Esophagus squamous epithelium (tissue), 5 donors: ENCODE measurements around the gene KRT6B. TPM values are rescaled to one million over a fixed set of nuclear protein-coding genes. Genes with fewer than 3 reads are reported as not detected.

Source experiments
- DNase-seq: peaks from one replicate; lab custom pipeline; 2025; lab: John Stamatoyannopoulos, UW
- H3K27ac ChIP-seq, 4 donors: fragments of 200-600 bp; sonication (generic); one replicate each; pipeline ENCODE4 v1.5.1; 2016 to 2019; ENCODE audit warnings: mild to moderate bottlenecking in 1 of 4
- H3K27me3 ChIP-seq, 4 donors: fragments of 200-600 bp; sonication (generic); 1 replicate in 3 of 4; 2 replicates in 1 of 4; pipeline versions ENCODE4 v1.5.1 to v1.6.0; 2017 to 2021; ENCODE audit warnings: antibody characterized with exemption in 1 of 4
- H3K36me3 ChIP-seq, 3 donors: fragments of 200-600 bp; sonication (generic); one replicate each; pipeline ENCODE4 v1.5.1; 2016 to 2019
- H3K4me1 ChIP-seq, 3 donors: fragments of 200-600 bp; sonication (generic); one replicate each; pipeline ENCODE4 v1.5.1; 2017 to 2019
- H3K4me3 ChIP-seq, 4 donors: fragments of 200-600 bp; sonication (generic); 1 replicate in 3 of 4; 2 replicates in 1 of 4; pipeline ENCODE4 v1.5.1; 2016 to 2019; ENCODE audit warnings: mild to moderate bottlenecking in 2 of 4, moderate library complexity in 1 of 4
- H3K9me3 ChIP-seq, 3 donors: fragments of 200-600 bp; sonication (generic); one replicate each; pipeline ENCODE4 v1.5.1; 2016 to 2019
- POLR2A ChIP-seq, 4 donors: fragments of 450-650 bp; IDR thresholded peaks; one replicate each; pipeline ENCODE4 v1.6.1; 2017; ENCODE audit warnings: antibody characterized with exemption in 4 of 4, mild to moderate bottlenecking in 4 of 4, moderate library complexity in 3 of 4
- WGBS, 2 donors: methylation state at CpG; one replicate each; pipeline ENCODE4 v1.1.5; 2018; 5-methylcytosine and 5-hydroxymethylcytosine counted together
- intact Hi-C: fragments of 100-400 bp; cut with DNase I; formaldehyde crosslinking; loops from one replicate; pipeline ENCODE4 v1.15.0; 2022
- total RNA-seq, 4 donors: library from RNA; depleted of rRNA; stranded (reverse); fragments of >200 nt; gene quantifications; one replicate each; pipeline ENCODE4 v1.1.0, GENCODE V29; 2016
- TF ChIP-seq, protein P1 (sequence below), 6 experiments: fragments of 450-650 bp in 4 of 6; fragments of 200-600 bp in 2 of 6; sonication (generic) in 2 of 6; IDR thresholded peaks; one replicate each; pipeline ENCODE4 v1.5.1; 2016 to 2019; ENCODE audit warnings: antibody characterized with exemption in 6 of 6, mild to moderate bottlenecking in 4 of 6, moderate library complexity in 4 of 6
- donor health status: DM: yes; HTN: yes; CAD: no.

KRT6B gene
- total RNA-seq, 4 donors from 2014 or later = 308 to 3,585 (median 1,609) TPM

DNA sequence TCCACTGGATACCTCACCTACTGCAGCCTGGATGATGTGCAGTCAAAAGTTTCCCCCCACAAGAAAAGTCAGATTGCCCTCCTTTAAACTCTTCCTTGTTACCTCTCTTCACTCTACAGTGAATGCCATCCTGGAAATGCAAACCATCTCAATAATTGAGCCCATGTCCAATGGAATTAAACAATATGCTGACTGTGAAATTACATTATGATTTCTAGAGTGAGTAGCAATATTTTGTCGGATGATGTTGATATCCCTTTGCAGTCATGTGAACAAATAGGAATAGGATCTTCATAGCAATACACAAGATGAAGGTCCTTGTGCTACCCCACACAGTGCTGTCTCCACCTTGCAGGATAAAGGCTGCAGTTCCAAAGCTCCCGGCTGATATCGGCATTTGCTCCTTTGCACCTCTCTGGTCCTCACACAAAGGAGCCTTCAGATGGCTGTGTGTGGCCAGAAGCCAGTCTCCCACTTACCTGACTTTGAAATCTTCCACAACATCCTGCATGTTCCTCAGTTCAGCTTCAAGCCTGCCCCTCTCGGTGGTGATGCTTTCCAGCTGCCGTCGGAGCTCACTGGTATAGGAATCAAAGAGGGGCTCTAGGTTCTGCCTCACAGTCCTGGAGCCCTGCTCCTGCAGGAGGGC is 19.3 kb downstream of the KRT6B start:
- H3K4me1 ChIP-seq = peaks cover 16 to 27% (median 25%) of the 10 kb centered on the region in 3 donors
- no peak overlapping the region for H3K27ac ChIP-seq
- no peak overlapping the region for H3K4me3 ChIP-seq
- 87 to 88% methylated on average over 4 of the region's 6 CpGs for WGBS, 2 donors
- no peaks in the 10 kb centered on the region for H3K9me3 ChIP-seq
- no peaks in the 10 kb centered on the region for H3K36me3 ChIP-seq
- DNase-seq = no peak
- TF ChIP-seq, protein P1, sequence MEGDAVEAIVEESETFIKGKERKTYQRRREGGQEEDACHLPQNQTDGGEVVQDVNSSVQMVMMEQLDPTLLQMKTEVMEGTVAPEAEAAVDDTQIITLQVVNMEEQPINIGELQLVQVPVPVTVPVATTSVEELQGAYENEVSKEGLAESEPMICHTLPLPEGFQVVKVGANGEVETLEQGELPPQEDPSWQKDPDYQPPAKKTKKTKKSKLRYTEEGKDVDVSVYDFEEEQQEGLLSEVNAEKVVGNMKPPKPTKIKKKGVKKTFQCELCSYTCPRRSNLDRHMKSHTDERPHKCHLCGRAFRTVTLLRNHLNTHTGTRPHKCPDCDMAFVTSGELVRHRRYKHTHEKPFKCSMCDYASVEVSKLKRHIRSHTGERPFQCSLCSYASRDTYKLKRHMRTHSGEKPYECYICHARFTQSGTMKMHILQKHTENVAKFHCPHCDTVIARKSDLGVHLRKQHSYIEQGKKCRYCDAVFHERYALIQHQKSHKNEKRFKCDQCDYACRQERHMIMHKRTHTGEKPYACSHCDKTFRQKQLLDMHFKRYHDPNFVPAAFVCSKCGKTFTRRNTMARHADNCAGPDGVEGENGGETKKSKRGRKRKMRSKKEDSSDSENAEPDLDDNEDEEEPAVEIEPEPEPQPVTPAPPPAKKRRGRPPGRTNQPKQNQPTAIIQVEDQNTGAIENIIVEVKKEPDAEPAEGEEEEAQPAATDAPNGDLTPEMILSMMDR (IDR thresholded peaks at IDR 0.05) = no peak
- no peak for TF ChIP-seq POLR2A (IDR thresholded peaks at IDR 0.05)
- intact Hi-C loops = no loop called here
- H3K27me3 ChIP-seq = peaks cover 0 to 42% (median 0%) of the 10 kb centered on the region in 4 donors

DNA sequence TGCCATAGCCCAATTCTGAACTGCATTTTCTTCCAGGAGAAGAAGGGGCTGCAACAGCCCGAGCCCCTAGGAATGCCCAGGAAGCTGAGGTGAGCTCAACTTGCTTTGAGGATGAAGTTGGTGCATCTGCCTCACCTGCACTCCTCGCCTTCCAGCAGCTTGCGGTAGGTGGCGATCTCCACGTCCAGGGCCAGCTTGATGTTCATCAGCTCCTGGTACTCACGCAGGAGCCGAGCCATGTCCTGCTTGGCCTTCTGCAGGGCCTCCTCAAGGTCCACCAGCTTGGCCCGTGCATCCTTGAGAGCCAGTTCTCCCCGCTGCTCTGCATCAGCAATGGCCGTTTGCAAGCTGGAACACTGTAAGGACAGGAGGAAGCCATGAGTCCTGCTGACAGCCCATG is 23.8 kb downstream of the KRT6B start:
- 89 to 91% methylated on average over 6 to 8 of the region's 10 CpGs for WGBS, 2 donors
- TF ChIP-seq, protein P1 (IDR thresholded peaks at IDR 0.05) = no peak
- TF ChIP-seq POLR2A (IDR thresholded peaks at IDR 0.05) = no peak
- Histone ChIP-seq H3K36me3 (no peaks in the 10 kb centered on the region), H3K27me3 (peaks cover 0 to 39% (median 0%) of the 10 kb centered on the region in 4 donors), H3K4me1 (peaks cover 0 to 8% (median 5%) of the 10 kb centered on the region in 3 donors), H3K9me3 (no peaks in the 10 kb centered on the region), H3K27ac (no peak overlapping the region), H3K4me3 (no peak overlapping the region)
- DNase-seq = no peak
- intact Hi-C loops = no loop called here

DNA sequence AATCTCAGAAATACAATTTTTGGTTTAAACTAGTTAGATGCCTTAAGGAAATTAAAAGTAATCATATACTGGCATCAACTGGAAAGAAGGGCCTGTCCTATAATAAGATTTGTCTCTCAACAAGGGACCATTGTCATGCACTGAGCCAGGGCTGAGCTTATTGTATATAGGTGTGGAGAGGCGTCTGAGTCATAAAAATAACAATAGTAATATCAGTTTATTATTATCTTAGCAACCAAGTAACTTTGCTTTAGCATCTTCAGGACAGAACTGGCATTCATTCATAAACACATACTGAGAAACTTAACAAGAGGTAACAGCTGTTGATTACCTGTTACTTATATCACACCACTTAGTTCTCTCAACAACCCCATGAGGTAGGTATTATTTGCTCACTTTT is 24.9 kb downstream of the KRT6B start:
- H3K27me3 ChIP-seq = peaks cover 0 to 37% (median 0%) of the 10 kb centered on the region in 4 donors
- H3K4me1 ChIP-seq = peaks cover 0 to 10% (median 5%) of the 10 kb centered on the region in 3 donors
- no peaks in the 10 kb centered on the region for H3K36me3 ChIP-seq
- intact Hi-C loops = no loop called here
- TF ChIP-seq POLR2A (IDR thresholded peaks at IDR 0.05) = no peak
- TF ChIP-seq, protein P1 (IDR thresholded peaks at IDR 0.05) = no peak
- WGBS, 2 donors = 50 to 55% methylated on average over 1 of the region's 1 CpG
- H3K4me3 ChIP-seq = no peak overlapping the region
- H3K9me3 ChIP-seq = no peaks in the 10 kb centered on the region
- no peak overlapping the region for H3K27ac ChIP-seq
- DNase-seq = no peak

DNA sequence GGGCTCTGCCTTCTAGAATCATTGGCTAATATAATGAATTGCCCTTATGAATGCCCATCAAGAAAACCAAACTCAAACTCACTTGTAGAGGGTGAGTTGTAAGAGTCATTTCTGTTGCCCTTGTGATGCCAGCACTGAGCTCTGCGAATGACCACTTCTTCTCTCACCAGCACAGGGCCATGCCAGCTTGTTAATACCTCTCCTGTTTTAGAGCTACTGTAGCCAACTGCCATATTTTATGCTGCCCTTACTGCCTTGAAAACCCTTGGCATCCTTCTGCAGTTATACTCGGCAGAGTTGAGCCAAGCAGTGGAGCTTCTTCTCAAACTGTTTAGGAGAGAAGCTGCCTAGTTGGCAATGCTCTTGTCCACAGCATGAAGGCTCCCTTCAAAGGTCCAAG is 25.9 kb downstream of the KRT6B start:
- TF ChIP-seq, protein P1 (IDR thresholded peaks at IDR 0.05) = no peak
- TF ChIP-seq POLR2A (IDR thresholded peaks at IDR 0.05) = no peak
- Histone ChIP-seq H3K4me3 (no peak overlapping the region), H3K27ac (no peak overlapping the region), H3K4me1 (peaks cover 0 to 10% (median 5%) of the 10 kb centered on the region in 3 donors), H3K36me3 (no peaks in the 10 kb centered on the region), H3K9me3 (no peaks in the 10 kb centered on the region), H3K27me3 (peaks cover 0 to 30% (median 0%) of the 10 kb centered on the region in 4 donors)
- no peak for DNase-seq
- 66 to 89% methylated on average over 2 of the region's 2 CpGs for WGBS, 2 donors
- intact Hi-C loops = no loop called here

DNA sequence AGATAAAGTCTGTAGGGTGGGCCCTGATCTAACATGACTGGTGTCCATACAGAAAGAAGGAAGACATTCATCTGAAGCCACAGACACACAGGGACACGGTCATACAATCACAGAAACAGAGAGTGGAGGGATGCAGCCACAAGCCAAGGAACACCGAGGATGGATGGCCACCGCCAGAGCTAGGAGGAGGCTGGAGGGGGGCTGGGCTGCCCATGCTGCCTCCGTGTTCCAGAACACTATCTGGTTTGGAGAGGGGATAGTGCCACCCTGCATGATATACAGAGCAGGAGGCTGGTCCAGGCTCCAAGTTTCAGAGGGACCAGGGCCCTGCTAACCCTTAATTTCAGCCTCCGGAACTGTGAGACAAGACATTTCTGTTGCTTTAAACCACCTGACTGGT is 26.5 kb downstream of the KRT6B start:
- DNase-seq = no peak
- Histone ChIP-seq H3K4me1 (peaks cover 0 to 10% (median 5%) of the 10 kb centered on the region in 3 donors), H3K9me3 (no peaks in the 10 kb centered on the region), H3K27ac (no peak overlapping the region), H3K4me3 (no peak overlapping the region), H3K27me3 (peaks cover 0 to 24% (median 0%) of the 10 kb centered on the region in 4 donors), H3K36me3 (no peaks in the 10 kb centered on the region)
- TF ChIP-seq, protein P1 (IDR thresholded peaks at IDR 0.05) = no peak
- no peak for TF ChIP-seq POLR2A (IDR thresholded peaks at IDR 0.05)
- WGBS, 2 donors = 77 to 85% methylated on average over 4 of the region's 5 CpGs
- intact Hi-C loops = no loop called here
